Neutrophil (primary cell): ENCODE measurements around the gene GNAQ.

Experiments used
- H3K27ac ChIP-seq: fragments of 200-600 bp; sonication (generic); 2 replicates; pipeline ENCODE4 v1.5.1; 2016; ENCODE audit warnings: mild to moderate bottlenecking, moderate library complexity
- H3K27me3 ChIP-seq: fragments of 200-600 bp; sonication (generic); 2 replicates; pipeline ENCODE4 v1.6.0; 2016; ENCODE audit warnings: mild to moderate bottlenecking
- H3K36me3 ChIP-seq: fragments of 200-600 bp; sonication (generic); 2 replicates; pipeline ENCODE4 v1.5.1; 2017
- H3K4me1 ChIP-seq, 2 experiments: fragments of 200-600 bp in 1 of 2; sonication (generic) in 1 of 2; 1 replicate in 1 of 2; 2 replicates in 1 of 2; pipeline versions ENCODE4 v1.5.1 to v1.6.1; 2013 to 2016; ENCODE audit warnings: low read depth in 1 of 2, low read length in 1 of 2, mild to moderate bottlenecking in 1 of 2, moderate library complexity in 1 of 2; ENCODE audit not compliant: control insufficient read depth in 1 of 2, insufficient read depth in 1 of 2
- H3K4me3 ChIP-seq, 2 experiments: fragments of 200-600 bp in 1 of 2; sonication (generic) in 1 of 2; 1 replicate in 1 of 2; 2 replicates in 1 of 2; pipeline ENCODE4 v1.5.1; 2013 to 2016; ENCODE audit warnings: low read depth in 1 of 2, low read length in 1 of 2, mild to moderate bottlenecking in 1 of 2, moderate library complexity in 1 of 2
- H3K9me3 ChIP-seq: fragments of 200-600 bp; sonication (generic); 2 replicates; pipeline ENCODE4 v1.5.1; 2016
- CTCF ChIP-seq: fragments of 200-600 bp; sonication (generic); IDR thresholded peaks from 2 replicates; pipeline ENCODE4 v1.5.1; 2016; ENCODE audit warnings: antibody characterized with exemption

Gene GNAQ

GRCh38 chr9:77935974-77936373, 95.6 kb downstream of the GNAQ start:
- Histone ChIP-seq H3K4me1 (peaks cover 21 to 36% of the 10 kb centered on the region in 2 experiments), H3K9me3 (no peaks in the 10 kb centered on the region), H3K27ac (peak overlapping the region; percentile 57), H3K27me3 (no peaks in the 10 kb centered on the region), H3K36me3 (no peaks in the 10 kb centered on the region), H3K4me3 (no peak overlapping the region)
- no peak for TF ChIP-seq CTCF

GRCh38 chr9:77935211-77935610, 96.4 kb downstream of the GNAQ start:
- H3K36me3 ChIP-seq = no peaks in the 10 kb centered on the region
- H3K4me3 ChIP-seq = no peak overlapping the region
- H3K4me1 ChIP-seq = peaks cover 21 to 36% of the 10 kb centered on the region in 2 experiments
- H3K27me3 ChIP-seq = no peaks in the 10 kb centered on the region
- no peak for TF ChIP-seq CTCF
- no peaks in the 10 kb centered on the region for H3K9me3 ChIP-seq
- H3K27ac ChIP-seq = peak overlapping the region; percentile 57

GRCh38 chr9:77933976-77934375, 97.6 kb downstream of the GNAQ start:
- no peaks in the 10 kb centered on the region for H3K27me3 ChIP-seq
- no peak overlapping the region for H3K27ac ChIP-seq
- H3K9me3 ChIP-seq = no peaks in the 10 kb centered on the region
- H3K36me3 ChIP-seq = no peaks in the 10 kb centered on the region
- H3K4me1 ChIP-seq = peaks cover 21 to 36% of the 10 kb centered on the region in 2 experiments
- TF ChIP-seq CTCF = no peak
- no peak overlapping the region for H3K4me3 ChIP-seq

- peaks cover 5% of the 10 kb centered on the region for H3K36me3 ChIP-seq
- no peaks in the 10 kb centered on the region for H3K27me3 ChIP-seq
- H3K4me1 ChIP-seq = peaks cover 21 to 36% of the 10 kb centered on the region in 2 experiments
- H3K9me3 ChIP-seq = no peaks in the 10 kb centered on the region
- H3K27ac ChIP-seq = peak overlapping the region; percentile 53
- TF ChIP-seq CTCF = no peak
- H3K4me3 ChIP-seq = no peak overlapping the region
These were observed 98.6 kb downstream of the GNAQ start for GRCh38 chr9:77933019-77933418.

GRCh38 chr9:77929942-77930341, 101.7 kb downstream of the GNAQ start:
- TF ChIP-seq CTCF = no peak
- Histone ChIP-seq H3K27ac (no peak overlapping the region), H3K27me3 (no peaks in the 10 kb centered on the region), H3K9me3 (no peaks in the 10 kb centered on the region), H3K4me1 (peaks cover 34 to 52% of the 10 kb centered on the region in 2 experiments), H3K36me3 (peaks cover 5% of the 10 kb centered on the region), H3K4me3 (no peak overlapping the region)

GRCh38 chr9:77927265-77927664, 104.3 kb downstream of the GNAQ start:
- H3K36me3 ChIP-seq = peaks cover 5% of the 10 kb centered on the region
- H3K4me3 ChIP-seq = no peak overlapping the region
- peaks cover 44 to 58% of the 10 kb centered on the region in 2 experiments for H3K4me1 ChIP-seq
- no peaks in the 10 kb centered on the region for H3K9me3 ChIP-seq
- peak overlapping the region; percentile 60 for H3K27ac ChIP-seq
- TF ChIP-seq CTCF = no peak
- no peaks in the 10 kb centered on the region for H3K27me3 ChIP-seq
